ENCODE measurements around the gene KRT12. TPM values are rescaled to one million over a fixed set of nuclear protein-coding genes. Genes with fewer than 3 reads are reported as not detected.

KRT12 gene
- total and polyA plus RNA-seq, 9 of the 15 experiments (the other 6 are each of a cell fraction or from before 2014, with no cell fraction given), result 0.18 to 7.0 (median 2.2) TPM

DNA sequence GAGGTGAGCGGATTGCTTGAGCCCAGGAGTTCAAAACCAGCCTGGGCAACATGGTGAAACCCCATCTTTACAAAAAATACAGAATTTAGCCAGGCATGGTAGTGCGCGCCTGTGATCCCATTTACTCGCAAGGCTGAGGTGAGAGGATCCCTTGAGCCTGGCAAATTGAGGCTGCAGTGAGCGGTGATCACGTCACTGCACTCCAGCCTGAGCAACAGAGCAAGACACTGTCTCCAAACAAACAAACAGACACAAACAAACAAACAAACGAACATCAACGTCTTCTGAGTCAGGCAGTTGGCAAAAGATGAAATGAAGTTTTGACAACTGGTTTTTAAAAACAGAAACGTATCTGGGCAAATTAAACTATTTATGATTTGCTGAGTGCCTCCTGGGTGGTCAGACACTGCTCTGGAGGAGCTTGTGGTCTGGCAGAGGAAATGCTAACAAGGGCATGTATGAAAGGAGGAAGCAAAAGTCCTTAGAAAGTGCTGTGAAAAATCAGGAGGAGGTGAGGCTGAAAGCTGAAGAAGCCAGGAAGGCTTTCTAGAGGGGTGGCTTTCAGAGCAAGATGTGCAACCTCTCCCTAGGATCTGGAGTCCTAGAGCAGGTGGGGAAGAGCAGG is 28.2 kb upstream of the KRT12 start:
- Histone ChIP-seq H4K20me1 (replicated peaks; ENCODE audit: control insufficient read depth, insufficient read depth, low read length) (no peaks in the 10 kb centered on the region), H3K9me3 (replicated peaks; ENCODE audit: control insufficient read depth, insufficient read depth, low read depth, low read length) (no peaks in the 10 kb centered on the region), H3K4me1 (replicated peaks in 1 of 2; ENCODE audit: control insufficient read depth in 2 of 2, insufficient read depth in 2 of 2, low read length in 2 of 2) (no peaks in the 10 kb centered on the region), H3K27ac (ENCODE audit: extremely low read depth, low read depth, low read length) (no peak overlapping the region), H3K79me2 (ENCODE audit: control insufficient read depth, insufficient read depth, low read length) (no peaks in the 10 kb centered on the region), H2AFZ (ENCODE audit: low read depth, low read length) (no peak overlapping the region), H3K9me1 (ENCODE audit: control insufficient read depth, insufficient read depth, low read length) (no peaks in the 10 kb centered on the region), H3K4me2 (ENCODE audit: insufficient read depth, low read length) (no peak overlapping the region), H3K4me3 (no peak overlapping the region), H3K36me3 (ENCODE audit: control insufficient read depth, insufficient read depth, low read length) (no peaks in the 10 kb centered on the region), H3K27me3 (ENCODE audit: control insufficient read depth in 2 of 2, insufficient read depth in 2 of 2, low read length in 2 of 2) (peaks cover 21 to 41% of the 10 kb centered on the region in 2 experiments), H3K9ac (ENCODE audit: insufficient read depth in 1 of 2, low read depth in 2 of 2, low read length in 2 of 2) (no peak overlapping the region)
- no TSS peak for BruUV-seq (replicated peaks)
- in situ Hi-C loops (cut with MboI), result no loop called here
- intact Hi-C loops (cut with micrococcal nuclease), result no loop called here
- 29% methylated on average over 9 of the region's 9 CpGs for WGBS (ENCODE audit: insufficient coverage, low coverage, missing lambda C conversion rate)
- ChIA-PET CTCF (ENCODE audit: low intra/inter-chr PET ratio) (no interaction called here), POLR2A (interaction anchor here (0.7 kb wide), 3 partner anchors 11 to 635 kb away, joined by 3 to 4 read pairs (median 3); no protein-coding TSS in a partner anchor)
- TF ChIP-seq BRF1 (IDR thresholded peaks at IDR 0.05; ENCODE audit: borderline replicate concordance, extremely low read depth, insufficient read length) (no peak), ID3 (CRISPR knock-in tag; IDR thresholded peaks at IDR 0.05) (no peak), ID3 (tag; IDR thresholded peaks at IDR 0.05) (no peak), GTF2A2 (tag; IDR thresholded peaks at IDR 0.05) (no peak), ZNF274 (IDR thresholded peaks at IDR 0.05; ENCODE audit: borderline replicate concordance, low read depth, low read length) (no peak), MECOM (CRISPR knock-in tag; IDR thresholded peaks at IDR 0.05) (no peak)
- TF ChIP-seq, protein P1, sequence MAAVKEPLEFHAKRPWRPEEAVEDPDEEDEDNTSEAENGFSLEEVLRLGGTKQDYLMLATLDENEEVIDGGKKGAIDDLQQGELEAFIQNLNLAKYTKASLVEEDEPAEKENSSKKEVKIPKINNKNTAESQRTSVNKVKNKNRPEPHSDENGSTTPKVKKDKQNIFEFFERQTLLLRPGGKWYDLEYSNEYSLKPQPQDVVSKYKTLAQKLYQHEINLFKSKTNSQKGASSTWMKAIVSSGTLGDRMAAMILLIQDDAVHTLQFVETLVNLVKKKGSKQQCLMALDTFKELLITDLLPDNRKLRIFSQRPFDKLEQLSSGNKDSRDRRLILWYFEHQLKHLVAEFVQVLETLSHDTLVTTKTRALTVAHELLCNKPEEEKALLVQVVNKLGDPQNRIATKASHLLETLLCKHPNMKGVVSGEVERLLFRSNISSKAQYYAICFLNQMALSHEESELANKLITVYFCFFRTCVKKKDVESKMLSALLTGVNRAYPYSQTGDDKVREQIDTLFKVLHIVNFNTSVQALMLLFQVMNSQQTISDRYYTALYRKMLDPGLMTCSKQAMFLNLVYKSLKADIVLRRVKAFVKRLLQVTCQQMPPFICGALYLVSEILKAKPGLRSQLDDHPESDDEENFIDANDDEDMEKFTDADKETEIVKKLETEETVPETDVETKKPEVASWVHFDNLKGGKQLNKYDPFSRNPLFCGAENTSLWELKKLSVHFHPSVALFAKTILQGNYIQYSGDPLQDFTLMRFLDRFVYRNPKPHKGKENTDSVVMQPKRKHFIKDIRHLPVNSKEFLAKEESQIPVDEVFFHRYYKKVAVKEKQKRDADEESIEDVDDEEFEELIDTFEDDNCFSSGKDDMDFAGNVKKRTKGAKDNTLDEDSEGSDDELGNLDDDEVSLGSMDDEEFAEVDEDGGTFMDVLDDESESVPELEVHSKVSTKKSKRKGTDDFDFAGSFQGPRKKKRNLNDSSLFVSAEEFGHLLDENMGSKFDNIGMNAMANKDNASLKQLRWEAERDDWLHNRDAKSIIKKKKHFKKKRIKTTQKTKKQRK (IDR thresholded peaks at IDR 0.05; ENCODE audit: borderline replicate concordance, low read depth, low read length), result no peak
- FAIRE-seq, result no peak
- no peak for ATAC-seq
- no peak for DNase-seq (ENCODE audit: extremely low read depth in 1 of 4, low spot score in 3 of 4)
